HG03108 (cell line): ENCODE measurements around the gene PCED1B.

Source experiments
- ATAC-seq: cut with Tn5 transposase; IDR thresholded peaks from one replicate; pipeline ENCODE4 v1.9.1; 2021; ENCODE audit warnings: moderate library complexity; ENCODE audit not compliant: unreplicated experiment

PCED1B gene

GRCh38 chr12:47224563-47225133, 145.2 kb downstream of the PCED1B start:
- ATAC-seq = no peak

- ATAC-seq = no peak
These were observed 145.9 kb downstream of the PCED1B start for GRCh38 chr12:47225356-47225755.

- no peak for ATAC-seq
These were observed 146.8 kb downstream of the PCED1B start for GRCh38 chr12:47226199-47226598.

GRCh38 chr12:47228802-47229201, 149.4 kb downstream of the PCED1B start:
- no peak for ATAC-seq

- no peak for ATAC-seq
These were observed 152.0 kb downstream of the PCED1B start for GRCh38 chr12:47231456-47231855.

- no peak for ATAC-seq
These were observed 155.2 kb downstream of the PCED1B start for GRCh38 chr12:47234576-47235141.

GRCh38 chr12:47235258-47236040, 156.0 kb downstream of the PCED1B start:
- ATAC-seq = no peak

GRCh38 chr12:47236109-47236714, 156.8 kb downstream of the PCED1B start:
- no peak for ATAC-seq

- ATAC-seq = no peak
These were observed 158.4 kb downstream of the PCED1B start for GRCh38 chr12:47237751-47238211.

- ATAC-seq = no peak
These were observed 159.3 kb downstream of the PCED1B start for GRCh38 chr12:47238669-47239114.

GRCh38 chr12:47242426-47242825, 163.0 kb downstream of the PCED1B start:
- no peak for ATAC-seq

- ATAC-seq = no peak
These were observed 165.4 kb downstream of the PCED1B start for GRCh38 chr12:47244835-47245234.

GRCh38 chr12:47245623-47246022, 166.2 kb downstream of the PCED1B start:
- ATAC-seq = no peak

GRCh38 chr12:47247418-47247817, 168.0 kb downstream of the PCED1B start:
- ATAC-seq = no peak

GRCh38 chr12:47249082-47249481, 169.7 kb downstream of the PCED1B start:
- no peak for ATAC-seq

GRCh38 chr12:47249719-47250357, 170.4 kb downstream of the PCED1B start:
- no peak for ATAC-seq

GRCh38 chr12:47251919-47252318, 172.5 kb downstream of the PCED1B start:
- ATAC-seq = no peak

- ATAC-seq = no peak
These were observed 185.5 kb downstream of the PCED1B start for GRCh38 chr12:47264951-47265350.

GRCh38 chr12:47265391-47265790, 186.0 kb downstream of the PCED1B start:
- no peak for ATAC-seq

- no peak for ATAC-seq
These were observed 188.2 kb downstream of the PCED1B start for GRCh38 chr12:47267571-47267970.
